ENCODE results near the gene HNMT.
"Not testable (repeated sequence)": the region's sequence is repeated elsewhere in the genome, so short reads cannot be mapped to it uniquely, and the experiment has no call there.

Gene HNMT

GRCh38 chr2:137968477-137969417 lies 4.5 kb downstream of the HNMT start:
- DNase-seq, result no peak
- in situ Hi-C loops (cut with HindIII; ENCODE audit: low pct_ligation_motif_present, low pct_unique_long_range_greater_than_20kb, low sequenced_read_pairs), result no loop called here

- no peak for DNase-seq
- in situ Hi-C loops (cut with HindIII; ENCODE audit: low pct_ligation_motif_present, low pct_unique_long_range_greater_than_20kb, low sequenced_read_pairs), result no loop called here
Measured at GRCh38 chr2:137969418-137969765, 5.1 kb downstream of the HNMT start.

GRCh38 chr2:137969876-137970275 lies 5.6 kb downstream of the HNMT start:
- in situ Hi-C loops (cut with HindIII; ENCODE audit: low pct_ligation_motif_present, low pct_unique_long_range_greater_than_20kb, low sequenced_read_pairs), result no loop called here
- DNase-seq, result no peak

- DNase-seq; in situ Hi-C loops (cut with HindIII; ENCODE audit: low pct_ligation_motif_present, low pct_unique_long_range_greater_than_20kb, low sequenced_read_pairs): not testable (repeated sequence)
Measured at GRCh38 chr2:137971259-137971658, 7.0 kb downstream of the HNMT start.

- in situ Hi-C loops (cut with HindIII; ENCODE audit: low pct_ligation_motif_present, low pct_unique_long_range_greater_than_20kb, low sequenced_read_pairs), result no loop called here
- DNase-seq, result no peak
Measured at GRCh38 chr2:137973280-137973679, 9.0 kb downstream of the HNMT start.

GRCh38 chr2:137975280-137976271 lies 11.3 kb downstream of the HNMT start:
- no peak for DNase-seq
- in situ Hi-C loops (cut with HindIII; ENCODE audit: low pct_ligation_motif_present, low pct_unique_long_range_greater_than_20kb, low sequenced_read_pairs), result no loop called here

- in situ Hi-C loops (cut with HindIII; ENCODE audit: low pct_ligation_motif_present, low pct_unique_long_range_greater_than_20kb, low sequenced_read_pairs), result no loop called here
- DNase-seq, result no peak
Measured at GRCh38 chr2:137976274-137976673, 12.0 kb downstream of the HNMT start.

GRCh38 chr2:137977790-137978189 lies 13.5 kb downstream of the HNMT start:
- in situ Hi-C loops (cut with HindIII; ENCODE audit: low pct_ligation_motif_present, low pct_unique_long_range_greater_than_20kb, low sequenced_read_pairs), result no loop called here
- no peak for DNase-seq

GRCh38 chr2:137980459-137980858 lies 16.2 kb downstream of the HNMT start:
- no peak for DNase-seq
- in situ Hi-C loops (cut with HindIII; ENCODE audit: low pct_ligation_motif_present, low pct_unique_long_range_greater_than_20kb, low sequenced_read_pairs), result no loop called here

GRCh38 chr2:137981112-137981656 lies 16.9 kb downstream of the HNMT start:
- in situ Hi-C loops (cut with HindIII; ENCODE audit: low pct_ligation_motif_present, low pct_unique_long_range_greater_than_20kb, low sequenced_read_pairs), result no loop called here
- DNase-seq, result no peak

GRCh38 chr2:137983581-137983980 lies 19.3 kb downstream of the HNMT start:
- DNase-seq, result no peak
- in situ Hi-C loops (cut with HindIII; ENCODE audit: low pct_ligation_motif_present, low pct_unique_long_range_greater_than_20kb, low sequenced_read_pairs), result no loop called here

- in situ Hi-C loops (cut with HindIII; ENCODE audit: low pct_ligation_motif_present, low pct_unique_long_range_greater_than_20kb, low sequenced_read_pairs), result no loop called here
- no peak for DNase-seq
Measured at GRCh38 chr2:137986268-137986667, 22.0 kb downstream of the HNMT start.

GRCh38 chr2:137987011-137987410 lies 22.7 kb downstream of the HNMT start:
- no peak for DNase-seq
- in situ Hi-C loops (cut with HindIII; ENCODE audit: low pct_ligation_motif_present, low pct_unique_long_range_greater_than_20kb, low sequenced_read_pairs), result no loop called here

- in situ Hi-C loops (cut with HindIII; ENCODE audit: low pct_ligation_motif_present, low pct_unique_long_range_greater_than_20kb, low sequenced_read_pairs), result no loop called here
- no peak for DNase-seq
Measured at GRCh38 chr2:137991078-137991477, 26.8 kb downstream of the HNMT start.

GRCh38 chr2:137992039-137992646 lies 27.9 kb downstream of the HNMT start:
- no peak for DNase-seq
- in situ Hi-C loops (cut with HindIII; ENCODE audit: low pct_ligation_motif_present, low pct_unique_long_range_greater_than_20kb, low sequenced_read_pairs), result no loop called here

- in situ Hi-C loops (cut with HindIII; ENCODE audit: low pct_ligation_motif_present, low pct_unique_long_range_greater_than_20kb, low sequenced_read_pairs); DNase-seq: not testable (repeated sequence)
Measured at GRCh38 chr2:137993715-137994476, 29.6 kb downstream of the HNMT start.

- in situ Hi-C loops (cut with HindIII; ENCODE audit: low pct_ligation_motif_present, low pct_unique_long_range_greater_than_20kb, low sequenced_read_pairs); DNase-seq: not testable (repeated sequence)
Measured at GRCh38 chr2:137995368-137995767, 31.1 kb downstream of the HNMT start.

- DNase-seq; in situ Hi-C loops (cut with HindIII; ENCODE audit: low pct_ligation_motif_present, low pct_unique_long_range_greater_than_20kb, low sequenced_read_pairs): not testable (repeated sequence)
Measured at GRCh38 chr2:137996158-137996557, 31.9 kb downstream of the HNMT start.
